Parathyroid adenoma (tissue), 2 donors: Measurements from ENCODE around the gene CCR5AS.

ENCODE experiments used
- H2AFZ ChIP-seq: fragments of 300-600 bp; sonication (generic); one replicate; pipeline ENCODE4 v1.7.0; 2017; ENCODE audit warnings: antibody characterized with exemption, mild to moderate bottlenecking
- H3K27ac ChIP-seq: fragments of 300-600 bp; sonication (generic); one replicate; pipeline ENCODE4 v1.7.0; 2017
- H3K27me3 ChIP-seq: fragments of 300-600 bp; sonication (generic); one replicate; pipeline ENCODE4 v1.7.0; 2017; ENCODE audit warnings: low read length; ENCODE audit not compliant: control insufficient read depth, insufficient read depth
- H3K36me3 ChIP-seq: fragments of 300-600 bp; sonication (generic); one replicate; pipeline ENCODE4 v1.7.0; 2017; ENCODE audit warnings: low read length; ENCODE audit not compliant: control insufficient read depth, insufficient read depth
- H3K4me1 ChIP-seq: fragments of 300-600 bp; sonication (generic); one replicate; pipeline ENCODE4 v1.7.0; 2017; ENCODE audit warnings: control low read depth
- H3K4me2 ChIP-seq: fragments of 300-600 bp; sonication (generic); one replicate; pipeline ENCODE4 v1.7.0; 2017; ENCODE audit warnings: low read length
- H3K4me3 ChIP-seq: fragments of 300-600 bp; sonication (generic); one replicate; pipeline ENCODE4 v1.7.0; 2017; ENCODE audit warnings: low read depth, low read length
- H3K79me2 ChIP-seq: fragments of 300-600 bp; sonication (generic); one replicate; pipeline ENCODE4 v1.7.0; 2017; ENCODE audit warnings: control low read depth
- H3K9ac ChIP-seq: fragments of 300-600 bp; sonication (generic); one replicate; pipeline ENCODE4 v1.7.0; 2017; ENCODE audit warnings: mild to moderate bottlenecking
- H3K9me3 ChIP-seq: fragments of 300-600 bp; sonication (generic); one replicate; pipeline ENCODE4 v1.7.0; 2017; ENCODE audit warnings: low read length; ENCODE audit not compliant: control insufficient read depth
- CTCF ChIP-seq: fragments of 300-600 bp; sonication (generic); IDR thresholded peaks from one replicate; pipeline ENCODE4 v1.7.0; 2017; ENCODE audit warnings: antibody characterized with exemption, mild to moderate bottlenecking
- donor health status: primary hyperparathyroidism.

CCR5AS gene

GRCh38 chr3:46369151-46369550, 37.7 kb downstream of the CCR5AS start:
- no peak for TF ChIP-seq CTCF

DNA sequence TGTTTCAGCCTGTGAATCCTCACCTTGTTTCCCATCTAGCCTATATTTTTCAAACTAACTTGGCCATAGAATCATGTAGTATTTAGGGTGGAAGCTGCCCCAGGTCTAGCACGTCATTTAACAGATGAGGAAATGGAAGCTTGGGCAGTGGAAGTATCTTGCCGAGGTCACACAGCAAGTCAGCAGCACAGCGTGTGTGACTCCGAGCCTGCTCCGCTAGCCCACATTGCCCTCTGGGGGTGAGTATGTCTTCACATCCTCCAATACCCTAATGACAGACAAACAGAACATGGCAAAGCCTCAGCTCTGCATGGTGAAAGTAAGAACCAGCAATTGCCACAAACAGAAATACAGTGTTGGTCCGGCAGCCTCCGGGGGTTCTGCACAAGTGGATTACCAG, 38.3 kb downstream of the CCR5AS start:
- no peak overlapping the region for H2AFZ ChIP-seq
- H3K4me1 ChIP-seq = no peaks in the 10 kb centered on the region
- H3K9ac ChIP-seq = no peak overlapping the region
- H3K9me3 ChIP-seq = no peaks in the 10 kb centered on the region
- no peak for TF ChIP-seq CTCF
- no peak overlapping the region for H3K27ac ChIP-seq
- H3K27me3 ChIP-seq = no peaks in the 10 kb centered on the region
- no peaks in the 10 kb centered on the region for H3K36me3 ChIP-seq
- H3K79me2 ChIP-seq = no peaks in the 10 kb centered on the region
- H3K4me3 ChIP-seq = no peak overlapping the region
- H3K4me2 ChIP-seq = no peak overlapping the region

More at GRCh38 chr3:46369151-46369550, 37.7 kb downstream of the CCR5AS start:
- Histone ChIP-seq H3K9me3 (no peaks in the 10 kb centered on the region), H2AFZ (no peak overlapping the region), H3K27me3 (no peaks in the 10 kb centered on the region), H3K4me2 (no peak overlapping the region), H3K9ac (no peak overlapping the region), H3K4me3 (no peak overlapping the region), H3K36me3 (no peaks in the 10 kb centered on the region), H3K27ac (no peak overlapping the region), H3K79me2 (no peaks in the 10 kb centered on the region), H3K4me1 (no peaks in the 10 kb centered on the region)

DNA sequence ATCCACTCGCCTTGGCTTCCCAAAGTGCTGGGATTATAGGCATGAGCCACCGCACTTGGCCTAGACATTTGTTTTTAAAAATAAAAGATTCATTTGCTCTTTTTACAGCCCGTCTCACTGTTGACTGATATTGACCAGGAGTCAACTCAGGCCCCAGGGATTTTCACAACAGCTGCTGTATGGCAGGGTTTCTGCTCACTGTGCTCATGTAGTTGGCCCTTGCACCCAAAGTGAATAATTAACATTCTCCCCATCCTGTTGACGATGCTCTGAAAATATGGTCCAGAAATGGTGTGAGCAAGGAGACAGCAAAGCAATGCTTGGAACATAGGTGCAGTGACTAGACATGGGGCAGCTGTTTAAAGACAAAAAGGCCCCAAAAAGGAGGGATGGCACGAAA, 39.1 kb downstream of the CCR5AS start:
- Histone ChIP-seq H2AFZ (no peak overlapping the region), H3K36me3 (no peaks in the 10 kb centered on the region), H3K4me1 (no peaks in the 10 kb centered on the region), H3K27ac (no peak overlapping the region), H3K9ac (no peak overlapping the region), H3K27me3 (no peaks in the 10 kb centered on the region), H3K9me3 (no peaks in the 10 kb centered on the region), H3K79me2 (no peaks in the 10 kb centered on the region), H3K4me2 (no peak overlapping the region), H3K4me3 (no peak overlapping the region)
- no peak for TF ChIP-seq CTCF

GRCh38 chr3:46365737-46366524, 40.9 kb downstream of the CCR5AS start:
- TF ChIP-seq CTCF = no peak
- no peaks in the 10 kb centered on the region for H3K27me3 ChIP-seq
- no peak overlapping the region for H3K4me3 ChIP-seq

GRCh38 chr3:46365041-46365440, 41.8 kb downstream of the CCR5AS start:
- no peak overlapping the region for H3K4me3 ChIP-seq
- H2AFZ ChIP-seq = no peak overlapping the region
- no peaks in the 10 kb centered on the region for H3K36me3 ChIP-seq
- H3K27ac ChIP-seq = no peak overlapping the region
- no peaks in the 10 kb centered on the region for H3K27me3 ChIP-seq
- H3K9me3 ChIP-seq = no peaks in the 10 kb centered on the region
- no peak overlapping the region for H3K4me2 ChIP-seq
- H3K9ac ChIP-seq = no peak overlapping the region
- H3K4me1 ChIP-seq = no peaks in the 10 kb centered on the region
- TF ChIP-seq CTCF = no peak
- H3K79me2 ChIP-seq = no peaks in the 10 kb centered on the region

More at GRCh38 chr3:46365737-46366524, 40.9 kb downstream of the CCR5AS start:
- H3K27ac ChIP-seq = no peak overlapping the region
- no peaks in the 10 kb centered on the region for H3K79me2 ChIP-seq
- no peaks in the 10 kb centered on the region for H3K9me3 ChIP-seq
- H3K4me1 ChIP-seq = no peaks in the 10 kb centered on the region
- H3K4me2 ChIP-seq = no peak overlapping the region
- no peak overlapping the region for H2AFZ ChIP-seq
- H3K36me3 ChIP-seq = no peaks in the 10 kb centered on the region
- no peak overlapping the region for H3K9ac ChIP-seq
